Neural progenitor cell (in vitro differentiated cells): ENCODE results near the gene VWF. TPM values are rescaled to one million over a fixed set of nuclear protein-coding genes. Genes with fewer than 3 reads are reported as not detected.

ENCODE experiments used
- DNase-seq: peaks from one replicate; pipeline ENCODE4 v3.0.0-alpha.2; 2016; ENCODE audit warnings: low spot score
- H2AFZ ChIP-seq: fragments of 200-600 bp; sonication (generic); replicated peaks from 2 replicates; pipeline ENCODE4 v1.6.1; 2016; ENCODE audit warnings: antibody characterized with exemption
- H3F3A ChIP-seq: fragments of 200-600 bp; sonication (generic); 2 replicates; pipeline ENCODE4 v1.6.1; 2016; ENCODE audit warnings: antibody characterized with exemption, low read depth
- H3K27ac ChIP-seq: fragments of 200-600 bp; sonication (generic); 2 replicates; pipeline ENCODE4 v1.5.1; 2016; ENCODE audit warnings: mild to moderate bottlenecking
- H3K27me3 ChIP-seq: fragments of 200-600 bp; sonication (generic); 2 replicates; pipeline ENCODE4 v1.6.1; 2016; ENCODE audit warnings: mild to moderate bottlenecking, moderate library complexity
- H3K36me3 ChIP-seq: fragments of 200-600 bp; sonication (generic); 2 replicates; pipeline ENCODE4 v1.5.1; 2016
- H3K4me1 ChIP-seq: fragments of 200-600 bp; sonication (generic); 2 replicates; pipeline ENCODE4 v1.6.1; 2016; ENCODE audit warnings: mixed run types
- H3K4me2 ChIP-seq: fragments of 200-600 bp; sonication (generic); 2 replicates; pipeline ENCODE4 v1.6.1; 2016
- H3K4me3 ChIP-seq: fragments of 200-600 bp; sonication (generic); 2 replicates; pipeline ENCODE4 v1.5.1; 2016
- H3K79me2 ChIP-seq: fragments of 200-600 bp; sonication (generic); 2 replicates; pipeline ENCODE4 v1.6.1; 2016; ENCODE audit warnings: low read depth
- H3K9ac ChIP-seq: fragments of 200-600 bp; sonication (generic); 2 replicates; pipeline ENCODE4 v1.6.1; 2016
- H3K9me3 ChIP-seq: fragments of 200-600 bp; sonication (generic); 2 replicates; pipeline ENCODE4 v1.5.1; 2016; ENCODE audit warnings: low read depth
- H4K20me1 ChIP-seq: fragments of 200-600 bp; sonication (generic); 2 replicates; pipeline ENCODE4 v1.6.1; 2016; ENCODE audit warnings: low read depth
- H3K27ac Mint-ChIP-seq: 3 replicates; pipeline ENCODE4 v1.8.0; 2021; ENCODE audit warnings: mixed read lengths
- H3K27me3 Mint-ChIP-seq: 2 replicates; pipeline ENCODE4 v1.8.0; 2022; ENCODE audit warnings: low read depth, mild to moderate bottlenecking, inconsistent platforms, moderate library complexity, mixed read lengths; ENCODE audit not compliant: insufficient read depth
- H3K36me3 Mint-ChIP-seq: 3 replicates; pipeline ENCODE4 v1.8.0; 2021; ENCODE audit warnings: mixed read lengths
- H3K4me1 Mint-ChIP-seq: 3 replicates; pipeline ENCODE4 v1.8.0; 2021; ENCODE audit warnings: mixed read lengths
- H3K4me3 Mint-ChIP-seq: 3 replicates; pipeline ENCODE4 v1.8.0; 2021; ENCODE audit warnings: mild to moderate bottlenecking, moderate library complexity, mixed read lengths
- H3K9me3 Mint-ChIP-seq: 3 replicates; pipeline ENCODE4 v1.8.0; 2020; ENCODE audit warnings: mixed read lengths
- EZH2 ChIP-seq: fragments of 200-600 bp; sonication (generic); IDR thresholded peaks from 2 replicates; pipeline ENCODE4 v1.6.1; 2017; ENCODE audit warnings: antibody characterized with exemption, mild to moderate bottlenecking, moderate library complexity
- EZH2phosphoT487 ChIP-seq: fragments of 200-600 bp; sonication (generic); IDR thresholded peaks from 2 replicates; pipeline ENCODE4 v1.6.1; 2017; ENCODE audit warnings: antibody characterized with exemption
- total RNA-seq: library from RNA; depleted of rRNA; stranded (reverse); fragments of >200 nt; gene quantifications from 2 replicates; pipeline ENCODE4 v1.2.3, GENCODE V29; 2015; ENCODE audit warnings: low replicate concordance
- TF ChIP-seq, protein P1 (sequence below): fragments of 200-600 bp; sonication (generic); IDR thresholded peaks from 2 replicates; pipeline ENCODE4 v1.5.1; 2017; ENCODE audit warnings: antibody characterized with exemption, mild to moderate bottlenecking

The VWF gene
- total RNA-seq, 1 donor from 2014 or later = 8.0 TPM

GRCh38 chr12:5976196-5976595, 148.3 kb downstream of the VWF start:
- H4K20me1 ChIP-seq = no peaks in the 10 kb centered on the region
- no peaks in the 10 kb centered on the region for H3K9me3 Mint-ChIP-seq
- H3K4me2 ChIP-seq = no peak overlapping the region
- no peaks in the 10 kb centered on the region for H3K36me3 ChIP-seq
- TF ChIP-seq EZH2phosphoT487 = no peak
- H3K9ac ChIP-seq = no peak overlapping the region
- no peaks in the 10 kb centered on the region for H3F3A ChIP-seq
- peaks cover 6% of the 10 kb centered on the region for H3K4me1 Mint-ChIP-seq
- H3K27ac Mint-ChIP-seq = peak overlapping the region; percentile 9
- no peak overlapping the region for H3K27ac ChIP-seq
- H3K4me1 ChIP-seq = no peaks in the 10 kb centered on the region
- H3K9me3 ChIP-seq = no peaks in the 10 kb centered on the region
- no peaks in the 10 kb centered on the region for H3K36me3 Mint-ChIP-seq
- DNase-seq = no peak
- H3K79me2 ChIP-seq = no peaks in the 10 kb centered on the region
- H2AFZ ChIP-seq = no peak overlapping the region
- no peaks in the 10 kb centered on the region for H3K27me3 ChIP-seq
- no peak overlapping the region for H3K4me3 ChIP-seq
- no peak overlapping the region for H3K4me3 Mint-ChIP-seq
- H3K27me3 Mint-ChIP-seq = peaks cover 3% of the 10 kb centered on the region

GRCh38 chr12:5973461-5974115, 150.9 kb downstream of the VWF start:
- no peaks in the 10 kb centered on the region for H3K9me3 ChIP-seq
- no peak overlapping the region for H3K4me3 Mint-ChIP-seq
- H3K36me3 Mint-ChIP-seq = no peaks in the 10 kb centered on the region

GRCh38 chr12:5972387-5972786, 152.1 kb downstream of the VWF start:
- peaks cover 13% of the 10 kb centered on the region for H3K4me1 Mint-ChIP-seq
- DNase-seq = no peak
- H3K27ac Mint-ChIP-seq = no peak overlapping the region
- H2AFZ ChIP-seq = no peak overlapping the region
- H3K27me3 ChIP-seq = no peaks in the 10 kb centered on the region
- H3K9ac ChIP-seq = no peak overlapping the region
- no peaks in the 10 kb centered on the region for H3K36me3 ChIP-seq
- TF ChIP-seq EZH2 (no peak), EZH2phosphoT487 (no peak)
- TF ChIP-seq, protein P1, sequence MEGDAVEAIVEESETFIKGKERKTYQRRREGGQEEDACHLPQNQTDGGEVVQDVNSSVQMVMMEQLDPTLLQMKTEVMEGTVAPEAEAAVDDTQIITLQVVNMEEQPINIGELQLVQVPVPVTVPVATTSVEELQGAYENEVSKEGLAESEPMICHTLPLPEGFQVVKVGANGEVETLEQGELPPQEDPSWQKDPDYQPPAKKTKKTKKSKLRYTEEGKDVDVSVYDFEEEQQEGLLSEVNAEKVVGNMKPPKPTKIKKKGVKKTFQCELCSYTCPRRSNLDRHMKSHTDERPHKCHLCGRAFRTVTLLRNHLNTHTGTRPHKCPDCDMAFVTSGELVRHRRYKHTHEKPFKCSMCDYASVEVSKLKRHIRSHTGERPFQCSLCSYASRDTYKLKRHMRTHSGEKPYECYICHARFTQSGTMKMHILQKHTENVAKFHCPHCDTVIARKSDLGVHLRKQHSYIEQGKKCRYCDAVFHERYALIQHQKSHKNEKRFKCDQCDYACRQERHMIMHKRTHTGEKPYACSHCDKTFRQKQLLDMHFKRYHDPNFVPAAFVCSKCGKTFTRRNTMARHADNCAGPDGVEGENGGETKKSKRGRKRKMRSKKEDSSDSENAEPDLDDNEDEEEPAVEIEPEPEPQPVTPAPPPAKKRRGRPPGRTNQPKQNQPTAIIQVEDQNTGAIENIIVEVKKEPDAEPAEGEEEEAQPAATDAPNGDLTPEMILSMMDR = no peak
- no peaks in the 10 kb centered on the region for H3K9me3 Mint-ChIP-seq
- H3K4me2 ChIP-seq = no peak overlapping the region
- H3K79me2 ChIP-seq = no peaks in the 10 kb centered on the region
- H3K36me3 Mint-ChIP-seq = no peaks in the 10 kb centered on the region
- H3K4me3 ChIP-seq = no peak overlapping the region
- no peaks in the 10 kb centered on the region for H3F3A ChIP-seq
- no peak overlapping the region for H3K27ac ChIP-seq
- H3K4me1 ChIP-seq = peaks cover 8% of the 10 kb centered on the region
- no peaks in the 10 kb centered on the region for H3K9me3 ChIP-seq
- no peaks in the 10 kb centered on the region for H4K20me1 ChIP-seq
- no peak overlapping the region for H3K4me3 Mint-ChIP-seq
- H3K27me3 Mint-ChIP-seq = peaks cover 10% of the 10 kb centered on the region

More at GRCh38 chr12:5973461-5974115, 150.9 kb downstream of the VWF start:
- no peak overlapping the region for H3K4me3 ChIP-seq
- H2AFZ ChIP-seq = no peak overlapping the region
- Mint-ChIP-seq H3K27ac (no peak overlapping the region), H3K9me3 (no peaks in the 10 kb centered on the region), H3K4me1 (peaks cover 12% of the 10 kb centered on the region), H3K27me3 (peaks cover 7% of the 10 kb centered on the region)
- no peaks in the 10 kb centered on the region for H3F3A ChIP-seq
- H3K9ac ChIP-seq = no peak overlapping the region
- H3K36me3 ChIP-seq = no peaks in the 10 kb centered on the region
- peaks cover 8% of the 10 kb centered on the region for H3K4me1 ChIP-seq
- H3K27me3 ChIP-seq = no peaks in the 10 kb centered on the region
- TF ChIP-seq EZH2 (no peak), EZH2phosphoT487 (no peak)
- TF ChIP-seq, protein P1 = no peak
- H3K4me2 ChIP-seq = no peak overlapping the region
- no peaks in the 10 kb centered on the region for H3K79me2 ChIP-seq
- H4K20me1 ChIP-seq = no peaks in the 10 kb centered on the region
- DNase-seq = no peak
- no peak overlapping the region for H3K27ac ChIP-seq

GRCh38 chr12:5971194-5971850, 153.1 kb downstream of the VWF start:
- H3K4me1 Mint-ChIP-seq = peaks cover 16% of the 10 kb centered on the region
- Histone ChIP-seq H3K4me2 (no peak overlapping the region), H3F3A (no peaks in the 10 kb centered on the region), H4K20me1 (no peaks in the 10 kb centered on the region), H3K9me3 (no peaks in the 10 kb centered on the region), H3K27ac (no peak overlapping the region), H3K9ac (no peak overlapping the region), H3K27me3 (no peaks in the 10 kb centered on the region), H3K4me3 (no peak overlapping the region), H3K36me3 (no peaks in the 10 kb centered on the region), H3K4me1 (peaks cover 8% of the 10 kb centered on the region), H2AFZ (no peak overlapping the region), H3K79me2 (no peaks in the 10 kb centered on the region)
- no peak for DNase-seq
- TF ChIP-seq, protein P1 = no peak
- TF ChIP-seq EZH2phosphoT487 = no peak
- no peak for TF ChIP-seq EZH2
- no peak overlapping the region for H3K27ac Mint-ChIP-seq
- no peaks in the 10 kb centered on the region for H3K36me3 Mint-ChIP-seq
- peaks cover 10% of the 10 kb centered on the region for H3K27me3 Mint-ChIP-seq
- H3K4me3 Mint-ChIP-seq = no peak overlapping the region
- no peaks in the 10 kb centered on the region for H3K9me3 Mint-ChIP-seq
